Tibial nerve (tissue), 4 donors: ENCODE measurements around the gene ATRNL1. TPM values are rescaled to one million over a fixed set of nuclear protein-coding genes. Genes with fewer than 3 reads are reported as not detected.
"Not testable (repeated sequence)": the region's sequence is repeated elsewhere in the genome, so short reads cannot be mapped to it uniquely, and the experiment has no call there.

Source experiments
- DNase-seq, 2 donors: peaks; one replicate each; pipeline ENCODE4 v3.0.0-alpha.2; 2019; ENCODE audit warnings: low spot score in 2 of 2
- H3K27ac ChIP-seq, 4 donors: fragments of 200-600 bp; sonication (generic) in 3 of 4; one replicate each; pipeline ENCODE4 v1.5.1; 2017 to 2019; ENCODE audit warnings: mild to moderate bottlenecking in 1 of 4
- H3K27me3 ChIP-seq, 2 donors: fragments of 200-600 bp; sonication (generic) in 1 of 2; one replicate each; pipeline versions ENCODE4 v1.5.1 to v1.6.0; 2017 to 2019
- H3K36me3 ChIP-seq, 3 donors: fragments of 200-600 bp; sonication (generic); one replicate each; pipeline ENCODE4 v1.5.1; 2018 to 2019
- H3K4me1 ChIP-seq, 4 donors: fragments of 200-600 bp; sonication (generic) in 3 of 4; one replicate each; pipeline ENCODE4 v1.5.1; 2017 to 2019
- H3K4me3 ChIP-seq, 4 donors: fragments of 200-600 bp; sonication (generic) in 3 of 4; one replicate each; pipeline ENCODE4 v1.5.1; 2017 to 2019; ENCODE audit warnings: mild to moderate bottlenecking in 1 of 4, moderate library complexity in 1 of 4
- H3K9me3 ChIP-seq, 4 donors: fragments of 200-600 bp; sonication (generic) in 3 of 4; one replicate each; pipeline ENCODE4 v1.5.1; 2017 to 2019
- EP300 ChIP-seq, 2 donors: sonication (generic); formaldehyde crosslinking; IDR thresholded peaks; one replicate each; pipeline ENCODE4 v1.6.1; 2017; ENCODE audit warnings: antibody characterized with exemption in 2 of 2, mild to moderate bottlenecking in 1 of 2
- POLR2A ChIP-seq, 2 donors: fragments of 450-650 bp; IDR thresholded peaks; one replicate each; pipeline ENCODE4 v1.6.1; 2017; ENCODE audit warnings: antibody characterized with exemption in 2 of 2, mild to moderate bottlenecking in 2 of 2, moderate library complexity in 2 of 2
- WGBS, 2 donors: methylation state at CpG; one replicate each; pipeline ENCODE4 v1.1.5; 2018; 5-methylcytosine and 5-hydroxymethylcytosine counted together
- total RNA-seq, 4 donors: library from RNA; depleted of rRNA; stranded (reverse); fragments of >200 nt; gene quantifications; one replicate each; pipeline ENCODE4 v1.1.0, GENCODE V29; 2016
- TF ChIP-seq, protein P1 (sequence below), 5 experiments: fragments of 200-600 bp in 3 of 5; fragments of 450-650 bp in 2 of 5; sonication (generic) in 3 of 5; IDR thresholded peaks; one replicate each; pipeline ENCODE4 v1.5.1; 2016 to 2019; ENCODE audit warnings: antibody characterized with exemption in 5 of 5, mild to moderate bottlenecking in 3 of 5, moderate library complexity in 2 of 5

The ATRNL1 gene
- total RNA-seq, 4 donors from 2014 or later: 1.0 to 5.4 (median 2.7) TPM

DNA sequence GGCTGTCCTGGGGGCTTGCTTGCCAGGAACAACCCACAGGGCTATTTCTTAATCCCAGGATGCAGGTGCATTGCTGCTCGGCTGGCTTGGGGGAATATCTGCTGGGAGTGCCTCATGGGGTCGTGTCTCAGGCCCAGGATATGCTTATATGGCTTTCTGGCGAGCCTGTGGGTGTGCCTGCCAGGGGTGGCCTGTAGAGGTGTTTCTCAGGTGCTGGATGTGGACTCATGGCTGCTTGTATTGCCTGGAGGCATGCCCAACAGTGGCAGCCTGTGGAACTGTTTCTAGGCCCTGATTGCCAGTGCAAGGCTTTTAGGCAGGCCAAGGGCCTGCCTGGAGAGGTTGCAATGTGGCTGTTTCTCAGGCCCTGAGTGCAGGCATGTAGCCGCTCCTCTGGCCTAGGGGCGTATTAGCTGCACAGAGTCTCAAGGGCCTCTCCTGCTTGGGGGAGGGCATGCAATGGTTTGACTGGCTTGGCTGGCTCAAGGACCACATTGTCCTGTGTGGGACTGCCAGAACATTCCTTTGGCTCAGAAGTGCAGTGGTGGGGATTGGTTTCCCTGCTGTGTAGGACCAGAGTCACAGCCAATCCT is 202.1 kb downstream of the ATRNL1 start:
- Histone ChIP-seq H3K27ac (no peak overlapping the region), H3K4me1 (no peaks in the 10 kb centered on the region), H3K27me3 (no peaks in the 10 kb centered on the region), H3K4me3 (no peak overlapping the region), H3K36me3 (no peaks in the 10 kb centered on the region), H3K9me3 (peaks cover 0 to 30% (median 0%) of the 10 kb centered on the region in 4 donors)
- TF ChIP-seq EP300 (IDR thresholded peaks at IDR 0.05) (no peak), POLR2A (IDR thresholded peaks at IDR 0.05) (no peak)
- no peak for DNase-seq
- WGBS, 2 donors: 76 to 80% methylated on average over 3 to 5 of the region's 5 CpGs

DNA sequence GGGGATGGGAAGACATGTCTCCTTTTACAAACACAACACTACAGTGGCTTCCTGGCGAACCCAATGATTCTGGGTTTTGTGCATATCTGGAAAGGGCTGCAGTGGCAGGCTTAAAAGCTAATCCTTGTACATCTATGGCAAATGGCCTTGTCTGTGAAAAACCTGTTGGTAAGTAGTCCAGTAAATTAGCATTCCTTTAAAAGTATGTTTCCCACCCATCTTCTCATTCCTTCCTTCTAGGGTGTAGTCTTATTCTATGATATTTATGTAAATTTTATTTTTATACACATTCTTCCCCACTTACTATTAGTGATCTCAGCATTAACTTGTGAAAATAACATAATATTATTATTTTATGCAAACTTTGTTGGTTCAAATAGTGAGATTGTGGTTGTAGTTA is 206.9 kb downstream of the ATRNL1 start:
- no peak overlapping the region for H3K4me3 ChIP-seq
- H3K27me3 ChIP-seq: no peaks in the 10 kb centered on the region
- H3K4me1 ChIP-seq: no peaks in the 10 kb centered on the region
- TF ChIP-seq EP300 (IDR thresholded peaks at IDR 0.05) (no peak), POLR2A (IDR thresholded peaks at IDR 0.05) (no peak)
- TF ChIP-seq, protein P1, sequence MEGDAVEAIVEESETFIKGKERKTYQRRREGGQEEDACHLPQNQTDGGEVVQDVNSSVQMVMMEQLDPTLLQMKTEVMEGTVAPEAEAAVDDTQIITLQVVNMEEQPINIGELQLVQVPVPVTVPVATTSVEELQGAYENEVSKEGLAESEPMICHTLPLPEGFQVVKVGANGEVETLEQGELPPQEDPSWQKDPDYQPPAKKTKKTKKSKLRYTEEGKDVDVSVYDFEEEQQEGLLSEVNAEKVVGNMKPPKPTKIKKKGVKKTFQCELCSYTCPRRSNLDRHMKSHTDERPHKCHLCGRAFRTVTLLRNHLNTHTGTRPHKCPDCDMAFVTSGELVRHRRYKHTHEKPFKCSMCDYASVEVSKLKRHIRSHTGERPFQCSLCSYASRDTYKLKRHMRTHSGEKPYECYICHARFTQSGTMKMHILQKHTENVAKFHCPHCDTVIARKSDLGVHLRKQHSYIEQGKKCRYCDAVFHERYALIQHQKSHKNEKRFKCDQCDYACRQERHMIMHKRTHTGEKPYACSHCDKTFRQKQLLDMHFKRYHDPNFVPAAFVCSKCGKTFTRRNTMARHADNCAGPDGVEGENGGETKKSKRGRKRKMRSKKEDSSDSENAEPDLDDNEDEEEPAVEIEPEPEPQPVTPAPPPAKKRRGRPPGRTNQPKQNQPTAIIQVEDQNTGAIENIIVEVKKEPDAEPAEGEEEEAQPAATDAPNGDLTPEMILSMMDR (IDR thresholded peaks at IDR 0.05): no peak
- H3K9me3 ChIP-seq: peaks cover 0 to 4% (median 0%) of the 10 kb centered on the region in 4 donors
- 91 to 94% methylated on average over 1 of the region's 1 CpG for WGBS, 2 donors
- H3K36me3 ChIP-seq: no peaks in the 10 kb centered on the region
- DNase-seq: no peak
- no peak overlapping the region for H3K27ac ChIP-seq

DNA sequence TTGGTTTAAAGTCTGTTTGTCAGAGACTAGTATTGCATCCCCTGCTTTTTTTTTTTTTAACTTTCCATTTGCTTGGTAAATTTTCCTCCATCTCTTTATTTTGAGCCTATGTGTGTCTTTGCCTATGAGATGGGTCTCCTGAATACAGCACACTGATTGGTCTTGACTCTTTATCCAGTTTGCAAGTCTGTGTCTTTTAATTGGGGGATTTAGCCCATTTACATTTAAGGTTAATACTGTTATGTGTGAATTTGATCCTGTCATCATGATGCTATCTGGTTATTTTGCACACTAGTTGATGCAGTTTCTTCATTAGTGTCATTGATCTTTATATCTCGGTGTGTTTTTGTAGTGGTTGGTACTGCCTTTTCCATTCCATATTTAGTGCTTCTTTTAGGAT is 226.5 kb downstream of the ATRNL1 start:
- not testable (repeated sequence) for H3K27ac ChIP-seq, DNase-seq, H3K36me3 ChIP-seq, H3K27me3 ChIP-seq, H3K4me3 ChIP-seq, H3K4me1 ChIP-seq
- 94 to 96% methylated on average over 1 of the region's 1 CpG for WGBS, 2 donors
- peaks cover 0 to 18% (median 0%) of the 10 kb centered on the region in 4 donors for H3K9me3 ChIP-seq

DNA sequence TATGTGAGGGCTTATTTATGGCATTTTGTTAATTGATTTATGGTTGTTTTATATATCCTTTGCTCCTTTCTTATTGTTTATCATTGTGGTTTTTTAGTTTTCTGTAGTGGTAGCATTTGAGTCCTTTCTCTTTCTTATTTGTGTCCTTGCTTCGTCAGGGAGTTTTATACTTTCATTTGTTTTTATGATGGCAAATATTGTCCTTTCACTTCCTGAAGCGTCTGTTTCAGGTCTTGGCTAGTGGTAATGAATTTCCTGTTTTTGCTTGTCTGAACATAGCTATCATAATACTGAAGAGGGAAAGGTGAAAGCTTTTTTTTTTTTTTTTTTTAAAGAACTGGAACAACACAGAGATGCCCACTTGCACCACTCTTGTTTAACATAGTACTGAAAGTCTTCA is 228.2 kb downstream of the ATRNL1 start:
- H3K27me3 ChIP-seq: no peaks in the 10 kb centered on the region
- H3K36me3 ChIP-seq: no peaks in the 10 kb centered on the region
- 55 to 62% methylated on average over 2 of the region's 2 CpGs for WGBS, 2 donors
- H3K4me3 ChIP-seq: no peak overlapping the region
- H3K27ac ChIP-seq: no peak overlapping the region
- TF ChIP-seq POLR2A (IDR thresholded peaks at IDR 0.05): no peak
- TF ChIP-seq EP300 (IDR thresholded peaks at IDR 0.05): no peak
- TF ChIP-seq, protein P1 (IDR thresholded peaks at IDR 0.05): no peak
- DNase-seq: no peak
- H3K9me3 ChIP-seq: peaks cover 0 to 18% (median 0%) of the 10 kb centered on the region in 4 donors
- no peaks in the 10 kb centered on the region for H3K4me1 ChIP-seq

DNA sequence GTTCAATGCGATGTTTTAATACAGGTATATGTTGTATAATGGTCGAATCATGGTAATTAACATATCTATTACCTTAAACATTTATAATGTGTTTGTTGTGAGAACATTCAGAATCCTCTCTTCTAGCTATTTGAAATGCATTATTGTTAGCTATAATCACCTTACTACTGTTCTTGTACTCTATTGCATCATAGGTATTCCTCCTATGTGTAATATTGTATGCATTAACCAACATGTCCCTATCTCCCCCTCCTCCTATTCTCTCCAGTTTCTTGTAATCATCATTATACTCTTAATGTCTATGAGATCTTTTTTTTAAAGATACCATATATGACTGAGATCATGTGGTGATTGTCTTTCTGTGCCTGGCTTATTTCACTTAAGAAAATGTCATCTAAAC is 235.2 kb downstream of the ATRNL1 start:
- H3K4me3 ChIP-seq: no peak overlapping the region
- no peak overlapping the region for H3K27ac ChIP-seq
- 90 to 92% methylated on average over 2 of the region's 2 CpGs for WGBS, 2 donors
- no peaks in the 10 kb centered on the region for H3K4me1 ChIP-seq
- no peaks in the 10 kb centered on the region for H3K36me3 ChIP-seq
- H3K27me3 ChIP-seq: no peaks in the 10 kb centered on the region
- DNase-seq: no peak
- TF ChIP-seq, protein P1 (IDR thresholded peaks at IDR 0.05): no peak
- TF ChIP-seq EP300 (IDR thresholded peaks at IDR 0.05) (no peak), POLR2A (IDR thresholded peaks at IDR 0.05) (no peak)
- H3K9me3 ChIP-seq: no peaks in the 10 kb centered on the region

DNA sequence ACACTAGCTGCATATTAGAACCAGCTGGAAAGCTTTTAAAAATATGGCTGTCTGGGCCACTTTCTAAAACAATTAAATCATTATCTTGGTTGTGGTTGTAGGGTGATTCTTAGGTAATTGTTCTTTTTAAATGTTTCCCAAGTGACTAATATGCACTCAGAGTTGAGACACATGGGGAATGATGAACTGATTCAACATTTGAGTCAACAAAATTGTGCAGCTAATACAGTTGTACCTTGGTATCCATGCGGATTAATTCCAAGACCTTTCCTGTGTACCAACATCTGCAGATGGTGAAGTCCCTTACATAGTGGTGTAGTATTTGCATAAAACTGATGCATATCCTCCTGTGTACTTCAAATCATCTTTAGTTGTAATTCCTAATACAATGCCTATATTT is 242.2 kb downstream of the ATRNL1 start:
- DNase-seq: no peak
- H3K27ac ChIP-seq: no peak overlapping the region
- H3K9me3 ChIP-seq: no peaks in the 10 kb centered on the region
- H3K27me3 ChIP-seq: no peaks in the 10 kb centered on the region
- H3K4me3 ChIP-seq: no peak overlapping the region
- 62 to 72% methylated on average over 1 of the region's 1 CpG for WGBS, 2 donors
- H3K36me3 ChIP-seq: no peaks in the 10 kb centered on the region
- no peak for TF ChIP-seq EP300 (IDR thresholded peaks at IDR 0.05)
- TF ChIP-seq POLR2A (IDR thresholded peaks at IDR 0.05): no peak
- TF ChIP-seq, protein P1 (IDR thresholded peaks at IDR 0.05): no peak
- H3K4me1 ChIP-seq: no peaks in the 10 kb centered on the region
